GM19467 (cell line): ENCODE measurements around the gene STXBP1.
A peak's percentile ranks its signal among the peaks of the same experiment; 100 is the strongest.

Experiments
- ATAC-seq: cut with Tn5 transposase; IDR thresholded peaks from one replicate; pipeline ENCODE4 v1.9.1; 2021; ENCODE audit warnings: mild to moderate bottlenecking, moderate library complexity; ENCODE audit not compliant: unreplicated experiment

The STXBP1 gene

GRCh38 chr9:127611899-127612790 lies at the start of gene STXBP1:
TSS of gene STXBP1 (plus strand) at chr9:127612277. CDS start at chr9:127612404, 127 bp downstream.
- peak; percentile 90 for ATAC-seq

- ATAC-seq = no peak
Measured at GRCh38 chr9:127562279-127562796, 49.7 kb upstream of the STXBP1 start.

DNA sequence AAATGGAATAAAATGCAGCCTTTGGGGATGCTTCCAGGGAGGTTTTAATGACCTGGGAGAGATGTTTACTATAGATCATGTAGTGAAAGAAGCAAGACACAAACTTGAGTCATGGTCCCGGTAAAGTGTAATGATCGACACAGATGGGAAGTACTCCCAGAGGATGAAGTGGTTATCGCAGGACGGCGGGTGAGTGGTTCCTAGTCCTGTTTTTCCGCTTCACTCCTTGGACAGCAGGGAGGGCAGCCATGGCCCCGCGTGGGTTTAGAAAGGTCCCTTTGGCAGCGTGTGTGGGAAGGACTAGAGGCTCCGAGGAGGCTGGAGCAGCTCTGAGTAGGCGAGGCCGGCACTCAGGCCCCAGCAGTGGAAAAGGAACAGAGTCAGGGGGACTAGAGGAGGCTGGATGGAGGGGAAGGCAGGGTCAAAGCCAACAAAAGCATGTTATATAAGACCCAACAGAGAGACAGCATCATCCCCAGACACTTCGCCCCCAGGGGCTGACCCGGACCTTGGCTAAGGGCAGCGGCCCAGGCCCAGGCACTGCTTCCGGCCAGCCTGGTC lies 49.2 kb upstream of the STXBP1 start:
- ATAC-seq = no peak

- ATAC-seq = no peak
Measured at GRCh38 chr9:127563579-127563978, 48.5 kb upstream of the STXBP1 start.

DNA sequence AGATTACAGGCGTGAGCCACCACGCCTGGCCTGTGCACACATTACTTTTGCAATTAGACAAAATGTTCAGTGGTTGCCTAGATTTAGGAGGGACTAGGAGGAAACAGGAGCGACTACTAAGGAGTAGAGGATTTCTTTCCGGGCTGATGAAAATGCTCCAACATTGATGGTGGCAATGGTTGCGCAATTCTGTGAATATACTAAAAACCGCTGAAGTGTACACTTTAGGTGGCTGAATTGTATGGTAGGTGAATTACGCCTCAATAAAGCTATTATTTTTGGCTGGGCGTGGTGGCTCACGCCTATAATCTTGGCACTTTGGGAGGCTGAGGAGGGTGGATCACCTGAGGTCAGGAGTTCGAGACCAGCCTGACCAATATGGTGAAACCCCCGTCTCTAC lies 46.8 kb upstream of the STXBP1 start:
- ATAC-seq = no peak

GRCh38 chr9:127566351-127567001 lies 45.6 kb upstream of the STXBP1 start:
- ATAC-seq = no peak

DNA sequence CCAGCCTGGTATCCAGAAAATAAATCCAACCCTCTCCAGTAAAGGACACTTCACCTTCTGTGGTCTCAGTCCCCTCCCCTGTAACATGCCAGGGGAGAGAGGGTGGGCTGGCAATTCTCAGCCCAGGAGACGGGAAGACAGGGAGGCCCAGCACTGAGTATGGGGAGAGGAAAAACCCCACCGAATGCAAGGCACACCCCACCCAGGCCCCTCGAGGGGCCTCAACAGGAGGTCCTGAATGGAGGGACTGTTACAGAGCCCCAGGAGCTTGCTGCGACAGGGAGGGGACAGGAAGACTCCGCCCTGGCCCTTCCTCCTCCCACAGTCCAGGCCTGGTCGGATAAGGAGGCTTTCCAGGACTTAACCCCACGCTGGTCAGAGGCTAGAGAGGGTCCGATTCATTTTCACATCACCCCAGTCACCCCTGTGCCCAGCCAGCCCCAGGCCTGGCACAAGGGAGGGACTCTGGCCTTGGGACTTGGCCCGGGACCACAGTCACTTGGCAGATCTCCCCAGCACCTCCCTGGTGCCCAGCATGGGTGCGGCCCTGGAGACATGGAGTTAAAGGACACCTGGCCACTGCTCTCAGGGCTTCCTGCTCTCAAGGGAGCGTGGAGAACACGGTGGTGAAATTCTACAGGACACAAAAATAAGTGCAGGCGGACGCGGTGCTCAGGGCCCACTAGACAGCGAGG lies 44.9 kb upstream of the STXBP1 start:
- ATAC-seq = no peak

GRCh38 chr9:127567730-127568617 lies 44.1 kb upstream of the STXBP1 start:
- no peak for ATAC-seq

- no peak for ATAC-seq
Measured at GRCh38 chr9:127568618-127568970, 43.5 kb upstream of the STXBP1 start.

DNA sequence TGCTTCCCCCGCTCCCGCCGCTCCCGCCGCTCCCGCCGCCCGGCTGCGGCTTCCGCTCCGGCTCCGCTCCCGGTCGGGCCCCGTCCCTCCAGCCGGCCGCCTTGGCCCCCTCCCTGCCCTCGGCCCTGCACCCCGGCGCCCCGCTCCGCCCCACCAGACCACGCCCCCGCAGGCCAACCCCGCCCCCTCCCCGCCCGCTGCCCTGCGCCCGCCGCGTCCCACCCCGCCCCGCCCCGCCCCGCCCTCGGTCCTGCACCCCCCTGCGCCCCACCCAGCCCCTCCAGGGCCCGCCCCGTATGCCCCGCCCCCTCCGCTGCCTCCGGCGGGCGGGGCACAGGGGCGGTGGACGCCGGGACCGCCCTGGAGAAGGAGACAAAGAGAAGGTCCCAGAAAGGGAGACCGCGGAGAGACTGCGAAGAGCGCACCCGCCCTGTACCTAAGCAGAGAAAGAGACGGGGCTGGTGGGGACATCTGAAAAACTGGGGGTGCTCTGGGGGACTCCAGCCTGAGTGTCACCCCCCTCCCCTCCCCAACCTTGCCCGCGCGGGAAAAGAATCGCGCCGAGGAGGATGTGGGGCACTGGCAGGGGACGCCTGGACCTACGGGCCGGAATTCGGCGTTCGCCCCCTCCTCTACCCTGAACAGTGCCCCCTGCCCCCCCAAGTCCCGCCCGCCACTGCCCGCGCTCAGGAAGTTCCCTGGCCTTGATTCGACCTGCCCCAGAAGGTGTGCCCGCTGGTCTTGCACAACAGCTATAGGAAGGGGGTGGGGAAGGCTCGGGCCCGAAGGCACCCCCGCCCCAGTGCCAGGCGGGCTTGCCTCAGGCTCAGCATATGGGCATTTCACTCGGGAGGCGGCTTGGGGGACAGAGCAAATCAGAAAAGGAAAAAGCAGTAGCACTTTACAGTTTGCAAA lies 42.8 kb upstream of the STXBP1 start:
- ATAC-seq = peak; percentile 51

DNA sequence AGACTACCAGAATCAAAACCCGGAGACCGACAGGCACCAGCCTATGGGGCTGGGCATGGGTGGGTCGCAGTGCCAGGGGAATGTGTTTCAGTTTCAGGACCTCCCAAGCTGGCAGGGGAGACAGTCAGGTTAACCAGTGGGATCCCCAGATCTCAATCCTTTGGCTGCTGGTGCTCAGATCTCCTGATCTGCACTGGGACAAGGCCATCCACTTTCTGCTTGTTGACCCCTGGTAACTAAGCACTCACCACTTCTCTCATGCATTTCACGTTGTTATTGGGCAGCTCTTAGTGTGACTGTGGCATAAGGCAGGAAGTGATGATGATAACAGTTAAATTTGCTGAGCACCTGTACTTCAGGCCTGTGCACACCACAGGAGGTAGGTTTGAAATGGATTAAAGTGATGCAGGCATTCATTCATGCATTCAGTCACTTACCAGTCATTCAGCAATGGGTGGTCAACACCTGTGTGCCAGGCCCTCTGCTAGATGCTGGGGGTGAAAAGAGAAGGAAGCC lies 42.1 kb upstream of the STXBP1 start:
- no peak for ATAC-seq

DNA sequence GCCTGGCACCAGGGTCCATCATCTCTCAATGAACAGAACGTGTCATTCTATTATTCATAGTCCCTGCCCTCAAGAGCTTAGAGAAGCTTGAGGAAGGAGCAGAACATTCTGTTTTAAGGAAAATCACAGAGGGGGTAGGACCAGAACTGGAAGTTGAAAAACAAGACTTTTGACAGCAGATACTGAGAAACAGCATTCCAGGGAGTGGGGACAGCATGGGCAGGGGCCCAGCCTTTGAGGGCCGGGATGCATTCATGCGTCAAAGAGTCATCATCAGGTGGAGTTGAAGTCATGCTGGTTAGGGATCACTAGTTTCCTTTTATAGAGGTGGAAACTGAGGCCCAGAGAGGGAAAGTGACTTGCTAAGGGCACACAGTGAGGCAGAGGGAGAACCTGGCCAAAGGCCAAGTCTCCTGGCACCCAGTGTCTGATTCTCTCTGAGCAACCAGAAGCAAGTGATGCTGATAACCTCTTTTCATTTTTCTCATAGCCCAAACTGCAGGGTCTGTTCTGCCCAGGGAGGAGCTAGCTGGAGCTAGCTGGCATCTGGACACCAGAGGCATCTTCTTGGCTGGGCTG lies 41.5 kb upstream of the STXBP1 start:
- no peak for ATAC-seq

- no peak for ATAC-seq
Measured at GRCh38 chr9:127571971-127572370, 40.1 kb upstream of the STXBP1 start.

- ATAC-seq = no peak
Measured at GRCh38 chr9:127572961-127573721, 38.9 kb upstream of the STXBP1 start.

GRCh38 chr9:127574072-127574993 lies 37.7 kb upstream of the STXBP1 start:
- no peak for ATAC-seq

DNA sequence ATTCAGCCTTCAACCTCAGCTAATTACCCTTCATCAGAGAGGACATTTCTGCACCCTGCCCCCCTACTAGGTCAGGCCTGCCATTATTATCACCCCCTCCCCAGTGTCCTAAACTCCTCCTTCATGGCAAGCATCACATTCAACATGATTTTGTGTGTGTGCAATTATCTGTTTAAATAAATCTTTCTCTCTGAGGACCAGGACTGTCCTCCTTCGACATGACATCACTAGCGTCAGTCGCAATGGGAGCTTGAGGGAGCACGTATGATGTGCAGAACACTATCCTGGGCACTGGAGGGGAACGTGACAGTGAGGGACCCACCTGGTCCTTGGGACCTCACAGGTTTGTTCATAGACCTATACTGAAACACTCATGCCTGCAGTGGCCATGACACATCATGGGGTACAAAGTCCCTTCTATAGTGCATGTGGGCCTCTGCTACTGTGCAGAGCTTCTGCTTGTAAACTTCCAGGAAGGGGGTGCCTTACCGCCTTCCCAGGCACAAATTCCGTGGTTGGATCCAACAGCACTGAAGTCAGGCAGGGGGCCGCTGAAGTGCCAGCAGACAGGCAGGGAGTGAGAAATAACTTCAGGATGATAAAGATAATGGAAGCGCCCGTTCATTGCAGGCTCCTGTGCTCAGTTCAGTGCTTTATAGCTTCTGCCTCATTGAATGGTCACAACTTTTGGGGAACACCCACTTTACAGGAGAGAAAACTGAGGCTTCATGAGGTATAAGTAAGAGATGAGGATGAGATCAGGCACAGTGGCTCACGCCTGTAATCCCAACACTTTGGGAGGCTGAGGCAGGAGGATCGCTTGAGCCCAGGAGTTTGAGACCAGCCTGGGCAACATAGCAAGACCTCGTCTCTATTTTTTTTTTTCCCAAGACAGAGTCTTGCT lies 36.0 kb upstream of the STXBP1 start:
- ATAC-seq = no peak
